NB4 (cell line): ENCODE measurements around the gene PRMT7.

ENCODE experiments used
- DNase-seq: peaks from one replicate; pipeline ENCODE4 v3.0.0; 2010; ENCODE audit warnings: low read depth
- H3K4me3 ChIP-seq: one replicate; pipeline ENCODE4 v1.5.1; 2011; ENCODE audit warnings: mild to moderate bottlenecking, low read depth, low read length, moderate library complexity
- MYC ChIP-seq: IDR thresholded peaks from 2 replicates; pipeline ENCODE4 v1.6.1; 2011; ENCODE audit warnings: low read depth, low read length
- POLR2A ChIP-seq: IDR thresholded peaks from 2 replicates; pipeline ENCODE4 v1.6.1; 2011; ENCODE audit warnings: mild to moderate bottlenecking; ENCODE audit not compliant: insufficient read length; ENCODE audit errors: extremely low read depth
- TF ChIP-seq, protein P1 (sequence below): IDR thresholded peaks from one replicate; pipeline ENCODE4 v1.5.1; 2012; ENCODE audit warnings: low read depth, low read length
- TF ChIP-seq, protein P2 (sequence below): IDR thresholded peaks from 2 replicates; pipeline ENCODE4 v1.6.1; 2011; ENCODE audit warnings: low read depth, low read length

PRMT7 gene

DNA sequence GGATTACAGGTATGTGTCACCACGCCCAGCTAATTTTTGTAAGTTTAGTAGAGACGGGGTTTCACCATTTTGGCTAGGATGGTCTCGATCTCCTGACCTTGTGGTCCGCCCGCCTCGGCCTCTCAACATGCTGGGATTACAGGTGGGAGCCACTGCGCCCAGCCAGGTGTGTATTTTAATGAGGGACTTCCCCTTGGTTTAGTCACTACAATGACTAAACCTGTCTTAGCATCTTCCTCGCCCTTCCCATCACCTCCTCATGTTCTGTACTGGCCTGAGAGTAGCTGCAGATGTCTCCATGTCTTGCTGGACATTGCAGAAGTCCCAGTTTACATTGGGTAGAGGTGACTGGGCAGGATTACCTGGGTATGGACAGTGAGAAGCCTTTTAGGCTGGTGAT is 36.9 kb upstream of the PRMT7 start:
- H3K4me3 ChIP-seq: no peak overlapping the region
- no peak for TF ChIP-seq MYC
- TF ChIP-seq, protein P1, sequence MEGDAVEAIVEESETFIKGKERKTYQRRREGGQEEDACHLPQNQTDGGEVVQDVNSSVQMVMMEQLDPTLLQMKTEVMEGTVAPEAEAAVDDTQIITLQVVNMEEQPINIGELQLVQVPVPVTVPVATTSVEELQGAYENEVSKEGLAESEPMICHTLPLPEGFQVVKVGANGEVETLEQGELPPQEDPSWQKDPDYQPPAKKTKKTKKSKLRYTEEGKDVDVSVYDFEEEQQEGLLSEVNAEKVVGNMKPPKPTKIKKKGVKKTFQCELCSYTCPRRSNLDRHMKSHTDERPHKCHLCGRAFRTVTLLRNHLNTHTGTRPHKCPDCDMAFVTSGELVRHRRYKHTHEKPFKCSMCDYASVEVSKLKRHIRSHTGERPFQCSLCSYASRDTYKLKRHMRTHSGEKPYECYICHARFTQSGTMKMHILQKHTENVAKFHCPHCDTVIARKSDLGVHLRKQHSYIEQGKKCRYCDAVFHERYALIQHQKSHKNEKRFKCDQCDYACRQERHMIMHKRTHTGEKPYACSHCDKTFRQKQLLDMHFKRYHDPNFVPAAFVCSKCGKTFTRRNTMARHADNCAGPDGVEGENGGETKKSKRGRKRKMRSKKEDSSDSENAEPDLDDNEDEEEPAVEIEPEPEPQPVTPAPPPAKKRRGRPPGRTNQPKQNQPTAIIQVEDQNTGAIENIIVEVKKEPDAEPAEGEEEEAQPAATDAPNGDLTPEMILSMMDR: no peak
- no peak for TF ChIP-seq POLR2A
- TF ChIP-seq, protein P2, sequence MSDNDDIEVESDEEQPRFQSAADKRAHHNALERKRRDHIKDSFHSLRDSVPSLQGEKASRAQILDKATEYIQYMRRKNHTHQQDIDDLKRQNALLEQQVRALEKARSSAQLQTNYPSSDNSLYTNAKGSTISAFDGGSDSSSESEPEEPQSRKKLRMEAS: no peak
- DNase-seq: no peak

- DNase-seq: no peak
- H3K4me3 ChIP-seq: no peak overlapping the region
- TF ChIP-seq POLR2A (no peak), MYC (no peak)
- TF ChIP-seq, protein P2: no peak
Observed at GRCh38 chr16:68274441-68274840, 36.4 kb upstream of the PRMT7 start.

GRCh38 chr16:68275611-68276191 is 35.1 kb upstream of the PRMT7 start:
- no peak overlapping the region for H3K4me3 ChIP-seq
- DNase-seq: peak; percentile 64
- TF ChIP-seq, protein P2: no peak
- TF ChIP-seq, protein P1: no peak
- no peak for TF ChIP-seq MYC
- no peak for TF ChIP-seq POLR2A

- DNase-seq: no peak
- TF ChIP-seq POLR2A: no peak
- TF ChIP-seq, protein P1: no peak
- TF ChIP-seq MYC: no peak
- TF ChIP-seq, protein P2: no peak
- no peak overlapping the region for H3K4me3 ChIP-seq
Observed at GRCh38 chr16:68276223-68276622, 34.6 kb upstream of the PRMT7 start.

- DNase-seq: no peak
- H3K4me3 ChIP-seq: no peak overlapping the region
- TF ChIP-seq, protein P1: no peak
- TF ChIP-seq, protein P2: no peak
- no peak for TF ChIP-seq POLR2A
- TF ChIP-seq MYC: no peak
Observed at GRCh38 chr16:68279726-68280558, 30.9 kb upstream of the PRMT7 start.

GRCh38 chr16:68281368-68282063 is 29.3 kb upstream of the PRMT7 start:
- no peak overlapping the region for H3K4me3 ChIP-seq
- no peak for TF ChIP-seq MYC
- TF ChIP-seq, protein P2: no peak
- TF ChIP-seq POLR2A: no peak
- TF ChIP-seq, protein P1: no peak
- DNase-seq: no peak
